Measurements from ENCODE around the gene METRN.
A peak's percentile ranks its signal among the peaks of the same experiment; 100 is the strongest.

The METRN gene

GRCh38 chr16:725463-726187 lies 10.7 kb downstream of the METRN start:
- TF ChIP-seq JUND (IDR thresholded peaks at IDR 0.05; ENCODE audit: low read depth), result no peak
- in situ Hi-C loops (cut with HindIII; ENCODE audit: low pct_unique_long_range_greater_than_20kb, low sequenced_read_pairs), result no loop called here
- DNase-seq (ENCODE audit: low read depth in 1 of 2, low spot score in 1 of 2), result no peak

- in situ Hi-C loops (cut with HindIII; ENCODE audit: low pct_unique_long_range_greater_than_20kb, low sequenced_read_pairs), result no loop called here
- no peak for TF ChIP-seq JUND (IDR thresholded peaks at IDR 0.05; ENCODE audit: low read depth)
- DNase-seq (ENCODE audit: low read depth in 1 of 2, low spot score in 1 of 2), result no peak
These were observed 11.2 kb downstream of the METRN start for GRCh38 chr16:726188-726437.

GRCh38 chr16:726438-727290 lies 11.7 kb downstream of the METRN start, which contains the start of the genes CCDC78 and HAGHL:
Gene CCDC78 (minus strand): TSS chr16:726443. CDS start chr16:726367, 76 bp downstream.
Gene HAGHL (plus strand): TSS chr16:727106. CDS start chr16:727510, 404 bp downstream.
- in situ Hi-C loops (cut with HindIII; ENCODE audit: low pct_unique_long_range_greater_than_20kb, low sequenced_read_pairs), result no loop called here
- TF ChIP-seq JUND (IDR thresholded peaks at IDR 0.05; ENCODE audit: low read depth), result no peak
- DNase-seq (ENCODE audit: low read depth in 1 of 2, low spot score in 1 of 2), result peak; percentile 79 to 84

GRCh38 chr16:727291-727977 lies 12.5 kb downstream of the METRN start:
- in situ Hi-C loops (cut with HindIII; ENCODE audit: low pct_unique_long_range_greater_than_20kb, low sequenced_read_pairs), result no loop called here
- no peak for DNase-seq (ENCODE audit: low read depth in 1 of 2, low spot score in 1 of 2)
- TF ChIP-seq JUND (IDR thresholded peaks at IDR 0.05; ENCODE audit: low read depth), result no peak

- DNase-seq (ENCODE audit: low read depth in 1 of 2, low spot score in 1 of 2), result peak; percentile 71 to 93
- no peak for TF ChIP-seq JUND (IDR thresholded peaks at IDR 0.05; ENCODE audit: low read depth)
- in situ Hi-C loops (cut with HindIII; ENCODE audit: low pct_unique_long_range_greater_than_20kb, low sequenced_read_pairs), result no loop called here
These were observed 13.4 kb downstream of the METRN start for GRCh38 chr16:728131-728889.

- in situ Hi-C loops (cut with HindIII; ENCODE audit: low pct_unique_long_range_greater_than_20kb, low sequenced_read_pairs), result no loop called here
- no peak for TF ChIP-seq JUND (IDR thresholded peaks at IDR 0.05; ENCODE audit: low read depth)
- no peak for DNase-seq (ENCODE audit: low read depth in 1 of 2, low spot score in 1 of 2)
These were observed 14.2 kb downstream of the METRN start for GRCh38 chr16:728890-729744.

GRCh38 chr16:729768-730665 lies 15.1 kb downstream of the METRN start:
- DNase-seq (ENCODE audit: low read depth in 1 of 2, low spot score in 1 of 2), result no peak
- in situ Hi-C loops (cut with HindIII; ENCODE audit: low pct_unique_long_range_greater_than_20kb, low sequenced_read_pairs), result no loop called here
- TF ChIP-seq JUND (IDR thresholded peaks at IDR 0.05; ENCODE audit: low read depth), result no peak

GRCh38 chr16:730666-731509 lies 16.0 kb downstream of the METRN start:
- in situ Hi-C loops (cut with HindIII; ENCODE audit: low pct_unique_long_range_greater_than_20kb, low sequenced_read_pairs), result no loop called here
- no peak for DNase-seq (ENCODE audit: low read depth in 1 of 2, low spot score in 1 of 2)
- no peak for TF ChIP-seq JUND (IDR thresholded peaks at IDR 0.05; ENCODE audit: low read depth)

- in situ Hi-C loops (cut with HindIII; ENCODE audit: low pct_unique_long_range_greater_than_20kb, low sequenced_read_pairs), result no loop called here
- no peak for TF ChIP-seq JUND (IDR thresholded peaks at IDR 0.05; ENCODE audit: low read depth)
- DNase-seq (ENCODE audit: low read depth in 1 of 2, low spot score in 1 of 2), result no peak
These were observed 17.4 kb downstream of the METRN start for GRCh38 chr16:732332-732731.

GRCh38 chr16:732936-733335 lies 18.0 kb downstream of the METRN start:
- in situ Hi-C loops (cut with HindIII; ENCODE audit: low pct_unique_long_range_greater_than_20kb, low sequenced_read_pairs), result no loop called here
- no peak for DNase-seq (ENCODE audit: low read depth in 1 of 2, low spot score in 1 of 2)
- no peak for TF ChIP-seq JUND (IDR thresholded peaks at IDR 0.05; ENCODE audit: low read depth)
